HG03196 (cell line): ENCODE results near the gene CRTC3.
"Not testable (repeated sequence)": the region's sequence is repeated elsewhere in the genome, so short reads cannot be mapped to it uniquely, and the experiment has no call there.

Experiments used
- ATAC-seq: cut with Tn5 transposase; IDR thresholded peaks from one replicate; pipeline ENCODE4 v1.9.1; 2021; ENCODE audit not compliant: unreplicated experiment

CRTC3 gene

DNA sequence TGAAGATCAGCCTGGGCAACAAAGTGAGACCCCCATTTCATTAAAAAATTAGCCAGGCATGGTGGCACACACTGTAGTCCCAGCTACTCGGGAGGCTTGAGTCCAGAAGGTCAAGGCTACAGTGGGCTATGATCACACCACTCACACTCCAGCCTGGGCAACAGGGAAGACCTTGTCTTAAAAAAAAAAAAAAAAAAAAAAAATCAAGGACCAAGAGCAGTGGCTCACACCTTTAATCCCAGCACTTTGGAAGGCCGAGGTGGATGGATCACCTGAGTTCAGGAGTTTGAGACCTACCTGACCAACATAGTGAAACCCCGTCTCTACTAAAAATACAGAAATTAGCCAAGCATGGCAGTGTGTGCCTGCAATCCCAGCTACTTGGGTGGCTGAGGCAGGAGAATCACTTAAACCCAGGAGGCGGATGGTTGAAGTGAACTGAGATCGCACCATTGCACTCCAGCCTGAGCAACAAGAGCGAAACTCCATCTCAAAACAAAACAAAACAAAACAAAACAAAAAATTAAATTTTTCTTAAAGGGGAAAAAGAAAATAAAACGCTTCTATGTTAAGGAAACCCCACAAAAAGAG, 138.1 kb downstream of the CRTC3 start:
- not testable (repeated sequence) for ATAC-seq

DNA sequence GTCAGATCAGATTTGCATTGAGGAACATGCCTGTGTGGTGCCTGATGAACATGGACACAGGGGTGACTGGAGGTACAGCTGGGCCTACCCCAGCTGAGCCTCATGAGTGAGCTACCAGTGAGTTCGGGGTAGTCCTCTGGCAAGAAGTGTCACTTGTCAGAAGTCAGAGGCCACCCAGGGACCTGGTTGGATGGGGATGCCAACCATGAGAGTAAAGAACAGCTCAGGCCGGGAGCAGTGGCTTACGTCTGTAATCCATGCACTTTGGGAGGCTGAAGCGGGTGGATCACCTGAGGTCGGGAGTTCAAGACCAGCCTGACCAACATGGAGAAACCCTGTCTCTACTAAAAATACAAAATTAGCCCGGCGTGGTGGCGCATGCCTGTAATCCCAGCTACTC, 140.9 kb downstream of the CRTC3 start:
- not testable (repeated sequence) for ATAC-seq

DNA sequence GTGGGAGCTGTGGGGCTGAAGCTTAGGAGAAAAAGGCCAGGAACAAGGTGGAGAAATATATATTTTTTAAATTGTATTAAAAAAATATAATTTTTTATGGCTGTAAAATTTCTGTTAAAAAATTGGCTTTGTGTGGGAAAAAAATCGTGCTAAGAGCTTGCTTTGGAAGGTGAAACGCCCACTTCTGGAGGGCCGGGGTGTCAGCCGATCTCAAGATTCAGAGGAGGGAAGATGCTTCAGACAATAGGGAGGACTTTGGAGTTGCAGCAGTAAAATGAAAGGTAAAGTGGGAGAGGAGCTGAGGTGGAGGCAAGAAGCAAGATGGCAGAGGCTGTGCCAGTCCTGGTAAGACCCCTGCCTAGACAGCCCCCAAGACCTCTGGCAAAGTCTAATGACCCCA, 141.5 kb downstream of the CRTC3 start:
- no peak for ATAC-seq

DNA sequence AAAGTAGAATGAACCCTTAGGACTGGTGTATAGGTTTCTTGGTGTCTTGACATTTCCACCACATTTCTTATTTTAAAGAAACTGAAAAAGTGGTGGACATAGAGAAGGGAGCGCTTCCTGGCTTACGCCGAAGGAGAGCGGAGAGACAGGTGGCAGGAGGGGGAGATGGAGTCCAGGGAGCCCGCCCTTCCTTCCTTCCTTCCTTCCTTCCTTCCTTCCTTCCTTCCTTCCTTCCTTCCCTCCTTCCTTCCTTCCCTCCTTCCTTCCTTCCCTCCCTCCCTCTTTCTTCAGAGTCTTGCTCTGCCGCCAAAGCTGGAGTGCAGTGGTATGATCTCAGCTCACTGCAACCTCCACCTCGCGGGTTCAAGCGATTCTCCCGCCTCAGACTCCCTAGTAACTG, 143.6 kb downstream of the CRTC3 start:
- ATAC-seq: not testable (repeated sequence)

DNA sequence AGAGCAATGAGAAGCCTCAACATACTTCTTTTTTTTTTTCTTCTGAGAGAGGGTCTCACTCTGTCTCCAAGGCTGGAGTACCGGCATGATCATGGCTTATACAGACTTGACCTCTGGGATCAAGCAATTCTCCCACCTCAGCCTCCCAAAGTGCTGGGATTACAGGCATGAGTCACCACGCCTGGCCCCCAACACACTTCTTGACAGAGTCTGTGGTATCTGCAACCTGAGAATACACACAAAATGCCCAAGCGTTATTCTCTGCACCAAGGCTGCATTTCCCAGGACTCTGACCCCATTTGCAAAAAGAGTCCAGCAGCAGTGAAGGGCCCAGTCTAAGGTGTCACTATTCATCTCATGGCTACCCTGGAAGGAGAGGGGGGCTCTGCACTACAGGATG, 144.8 kb downstream of the CRTC3 start:
- no peak for ATAC-seq

DNA sequence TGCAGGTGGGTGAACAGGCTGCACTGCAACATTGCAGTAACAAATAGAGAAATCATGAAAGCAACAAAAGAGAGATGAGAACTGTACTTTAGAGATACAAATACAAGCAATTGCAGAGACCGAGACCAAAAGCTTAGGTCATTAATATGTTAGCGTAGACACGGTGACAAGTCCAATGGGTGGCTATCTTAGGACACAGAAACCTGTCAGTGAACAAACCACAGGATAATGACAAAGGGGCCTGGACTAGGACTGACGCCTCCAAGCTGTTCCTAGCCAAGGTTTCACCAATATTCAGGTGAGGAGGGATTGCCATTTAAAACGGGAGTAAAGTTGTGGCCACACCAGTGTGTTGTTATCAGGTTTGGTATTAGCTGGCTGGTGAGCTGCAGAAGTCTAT, 145.7 kb downstream of the CRTC3 start:
- ATAC-seq: no peak

DNA sequence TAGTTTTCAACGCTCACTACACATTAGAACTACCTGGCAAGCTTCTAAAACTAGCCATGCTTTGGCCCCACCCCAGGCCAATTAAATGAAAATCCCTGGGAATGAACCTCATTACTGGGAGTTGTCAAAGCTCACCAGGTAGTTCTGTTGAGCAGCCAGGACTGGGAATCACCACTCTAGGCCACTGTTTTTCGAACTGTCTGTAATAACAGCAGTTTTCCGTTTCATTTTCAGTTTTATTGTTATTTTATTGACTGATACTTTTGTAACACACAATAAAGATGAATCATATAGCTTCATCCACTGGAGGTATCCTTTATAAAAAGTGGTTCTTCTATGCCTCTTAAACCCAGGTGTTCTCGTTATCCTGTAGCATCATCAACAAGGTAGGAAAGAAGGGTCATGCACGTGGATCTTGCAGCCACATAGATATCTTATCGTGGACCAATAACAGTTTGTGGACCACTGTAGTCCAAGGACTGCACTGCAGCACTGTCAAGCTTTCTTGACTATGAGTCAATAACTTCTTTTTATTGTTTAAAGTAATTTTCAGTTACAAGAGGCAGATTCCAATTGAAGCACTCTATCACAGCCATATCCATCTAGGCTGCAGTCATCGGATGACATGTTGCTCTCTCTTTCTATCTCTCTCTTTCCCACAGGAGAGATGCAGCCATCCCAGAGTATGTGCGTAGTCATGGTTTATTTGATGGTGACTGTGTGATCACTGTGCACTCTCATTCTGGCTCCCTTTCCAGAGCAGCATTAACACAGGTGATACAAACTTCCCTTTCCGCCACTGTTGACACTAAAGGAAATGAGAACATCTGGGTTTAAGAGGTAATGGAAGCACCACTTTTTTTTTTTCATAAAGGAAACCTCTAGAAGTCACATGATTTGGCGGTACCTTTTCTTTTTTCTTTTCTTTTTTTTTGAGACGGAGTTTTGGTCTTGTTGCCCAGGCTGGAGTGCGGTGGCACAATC, 148.4 kb downstream of the CRTC3 start:
- ATAC-seq: no peak

DNA sequence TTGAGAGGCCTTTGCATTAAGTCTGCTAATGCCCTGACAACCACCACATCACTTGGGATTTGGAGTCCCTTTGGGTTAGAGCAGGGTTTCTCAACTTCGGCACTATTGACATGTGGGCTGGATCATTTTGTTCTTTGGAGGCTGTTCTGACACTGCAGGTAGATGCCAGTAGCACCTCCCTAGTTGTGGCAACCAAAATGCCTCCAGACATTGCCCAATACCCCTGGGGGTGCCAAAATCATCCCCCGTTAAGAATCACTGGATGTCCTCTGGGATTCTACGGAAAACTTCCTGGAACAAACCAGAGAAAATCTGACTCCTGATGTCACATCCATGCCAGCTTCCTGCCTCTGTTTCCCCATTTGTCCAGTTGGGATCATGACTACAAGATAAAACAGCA, 150.2 kb downstream of the CRTC3 start:
- ATAC-seq: no peak

DNA sequence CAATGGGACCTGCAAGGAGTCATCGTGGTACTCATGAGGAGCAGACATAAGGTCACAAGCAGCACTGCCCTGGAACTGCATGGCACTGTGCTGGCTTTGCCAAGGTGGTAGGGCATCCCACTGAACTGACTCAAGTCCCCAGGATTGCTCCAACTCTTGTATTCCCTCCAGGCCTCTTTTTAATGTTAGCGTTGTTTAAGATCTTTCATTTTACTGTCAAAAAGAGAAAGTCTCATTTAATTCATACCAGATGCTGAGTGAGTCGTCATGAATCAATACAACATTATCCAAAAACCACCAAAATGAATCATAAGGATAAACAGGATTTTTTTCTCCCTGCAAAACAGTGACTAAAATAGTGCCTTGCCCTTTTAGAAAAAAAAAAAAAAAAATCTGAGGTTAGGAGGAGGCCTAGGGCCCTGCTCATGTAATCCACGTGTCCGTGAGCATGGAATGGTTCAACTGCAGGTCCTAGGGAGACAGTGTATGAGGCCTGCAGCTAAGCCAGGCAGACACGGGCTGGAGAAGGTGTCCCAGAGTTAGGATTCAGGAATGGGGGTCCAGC, 150.7 kb downstream of the CRTC3 start:
- no peak for ATAC-seq

DNA sequence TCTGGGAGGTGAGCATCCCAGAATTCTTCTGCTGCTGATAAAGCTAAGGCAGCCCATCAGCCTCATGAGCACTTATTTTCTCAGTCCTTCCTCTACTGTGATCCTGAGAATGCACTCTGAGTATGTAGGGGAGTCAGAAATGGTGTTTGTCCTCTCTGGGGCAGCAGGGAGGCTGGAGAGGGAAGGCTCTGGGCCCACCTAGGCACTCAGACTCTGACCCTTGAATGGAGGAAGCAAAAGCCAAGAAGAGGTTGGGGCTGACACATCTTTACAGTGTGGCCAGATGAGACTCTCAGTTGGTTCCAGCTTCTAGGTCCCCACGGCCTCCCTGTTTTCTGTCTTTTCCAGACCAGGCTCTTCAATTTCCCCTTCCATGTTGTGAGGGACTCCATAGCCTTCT, 151.3 kb downstream of the CRTC3 start:
- no peak for ATAC-seq

DNA sequence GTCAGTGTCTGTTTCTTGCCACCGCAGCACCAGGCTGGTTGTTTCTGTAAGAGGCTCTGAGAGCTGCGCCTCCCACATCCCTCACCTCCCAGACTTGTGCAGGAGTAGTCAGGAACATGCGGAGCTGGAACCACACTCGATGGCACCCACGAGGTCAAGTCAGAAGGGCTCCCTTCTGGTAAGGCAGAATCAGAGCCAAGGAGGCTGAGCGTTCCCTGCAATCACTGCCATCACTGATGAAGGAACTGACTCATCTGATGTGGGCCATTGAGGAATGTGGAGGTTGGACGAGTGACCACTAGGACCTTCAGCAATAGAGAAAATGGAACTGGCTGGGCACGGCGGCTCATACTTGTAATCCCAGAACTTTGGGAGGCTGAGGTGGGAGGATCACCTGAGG, 151.8 kb downstream of the CRTC3 start:
- ATAC-seq: no peak

DNA sequence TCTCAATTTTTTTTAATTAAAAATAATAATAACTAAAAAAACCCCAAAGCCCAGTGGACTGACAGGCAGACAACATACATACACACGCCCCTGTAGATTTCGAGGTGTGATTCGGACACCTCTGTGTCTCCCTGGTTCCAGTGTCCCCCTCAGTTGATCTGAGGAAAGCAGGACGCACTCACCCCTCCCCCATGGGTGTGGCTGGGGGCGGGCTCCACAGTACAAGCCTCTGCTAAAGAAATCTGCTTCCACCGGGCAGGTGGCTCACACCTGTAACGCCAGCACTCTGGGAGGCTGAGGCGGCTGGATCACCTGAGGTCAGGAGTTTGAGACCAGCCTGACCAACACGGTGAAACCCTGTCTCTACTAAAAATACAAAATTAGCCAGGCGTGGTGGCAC, 153.6 kb downstream of the CRTC3 start:
- ATAC-seq: no peak

DNA sequence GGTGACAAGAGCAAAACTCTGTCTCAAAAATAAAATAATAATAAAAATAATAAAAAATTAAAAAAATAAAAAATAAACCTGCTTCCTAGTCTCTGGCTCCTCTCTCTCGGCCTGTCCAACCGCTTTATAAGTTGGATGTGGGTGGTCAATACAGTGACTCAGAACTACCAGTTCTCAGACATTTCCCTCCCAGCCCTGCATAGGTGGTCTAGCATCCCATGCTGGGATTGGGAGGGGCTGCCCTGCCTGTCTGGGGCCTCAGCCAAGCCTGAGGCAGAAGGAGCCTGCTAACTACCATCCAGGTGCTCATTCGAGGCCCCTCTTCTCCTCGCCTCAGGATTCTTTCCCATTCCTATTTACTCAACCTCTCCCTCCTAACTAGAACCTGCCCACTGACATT, 154.2 kb downstream of the CRTC3 start:
- no peak for ATAC-seq

DNA sequence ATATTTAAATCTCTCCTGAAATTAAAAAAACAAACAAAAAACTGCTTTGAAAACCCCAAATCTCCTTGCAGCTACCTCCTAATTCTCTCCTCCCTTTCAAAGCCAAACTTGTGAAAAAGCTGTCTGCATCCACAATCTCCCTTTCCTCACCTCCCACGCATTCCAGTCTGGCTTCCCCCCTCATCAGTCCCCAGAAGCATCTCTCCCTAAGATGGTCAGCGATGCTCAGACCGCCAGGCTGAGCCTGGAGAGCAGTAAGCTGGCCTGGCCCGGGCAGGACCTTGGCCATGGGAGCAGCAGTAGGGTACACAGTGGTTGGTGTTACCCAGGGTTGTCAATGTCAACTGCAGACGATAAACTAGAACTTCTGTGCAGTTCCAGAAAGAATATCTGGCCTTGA, 154.6 kb downstream of the CRTC3 start:
- no peak for ATAC-seq

DNA sequence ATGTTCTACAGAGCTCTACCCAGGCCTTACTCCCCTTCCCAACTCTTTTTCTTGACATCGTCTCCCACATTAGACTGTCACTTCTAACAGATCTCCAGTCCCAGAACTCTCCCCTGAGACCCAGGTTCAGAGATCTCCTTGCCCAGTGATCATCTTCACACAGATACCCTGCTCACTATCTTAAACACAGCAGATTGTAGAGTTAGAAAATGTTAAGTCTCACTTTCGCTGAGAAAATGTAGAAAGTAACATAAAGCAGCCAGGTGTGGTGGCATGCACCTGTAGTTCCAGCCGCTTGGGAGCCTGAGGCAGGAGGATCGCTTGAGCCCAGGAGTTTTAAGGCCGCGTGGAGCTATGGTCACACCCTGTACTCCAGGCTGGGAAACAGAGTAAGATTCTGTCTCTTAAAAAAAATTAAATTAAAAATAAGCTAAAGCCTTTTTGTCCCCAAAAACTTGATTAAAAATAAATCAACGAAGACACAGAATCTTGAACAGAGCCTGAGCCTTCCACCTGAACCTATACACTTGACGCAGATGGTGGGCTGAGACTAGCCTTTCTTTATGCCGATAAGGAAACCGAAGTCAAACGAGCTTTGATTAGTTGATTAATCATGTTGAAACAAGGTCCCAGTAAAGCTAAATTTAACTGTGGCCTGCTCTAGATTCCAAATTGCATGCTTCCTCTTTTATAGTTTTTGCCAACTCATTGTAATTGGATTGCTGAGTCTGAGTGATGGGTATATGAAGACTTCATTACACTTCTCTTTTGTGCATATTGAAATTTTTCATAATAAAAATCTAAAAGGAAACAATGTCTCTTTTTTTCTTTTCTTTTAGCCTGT, 156.1 kb downstream of the CRTC3 start:
- peak; percentile 27 for ATAC-seq

DNA sequence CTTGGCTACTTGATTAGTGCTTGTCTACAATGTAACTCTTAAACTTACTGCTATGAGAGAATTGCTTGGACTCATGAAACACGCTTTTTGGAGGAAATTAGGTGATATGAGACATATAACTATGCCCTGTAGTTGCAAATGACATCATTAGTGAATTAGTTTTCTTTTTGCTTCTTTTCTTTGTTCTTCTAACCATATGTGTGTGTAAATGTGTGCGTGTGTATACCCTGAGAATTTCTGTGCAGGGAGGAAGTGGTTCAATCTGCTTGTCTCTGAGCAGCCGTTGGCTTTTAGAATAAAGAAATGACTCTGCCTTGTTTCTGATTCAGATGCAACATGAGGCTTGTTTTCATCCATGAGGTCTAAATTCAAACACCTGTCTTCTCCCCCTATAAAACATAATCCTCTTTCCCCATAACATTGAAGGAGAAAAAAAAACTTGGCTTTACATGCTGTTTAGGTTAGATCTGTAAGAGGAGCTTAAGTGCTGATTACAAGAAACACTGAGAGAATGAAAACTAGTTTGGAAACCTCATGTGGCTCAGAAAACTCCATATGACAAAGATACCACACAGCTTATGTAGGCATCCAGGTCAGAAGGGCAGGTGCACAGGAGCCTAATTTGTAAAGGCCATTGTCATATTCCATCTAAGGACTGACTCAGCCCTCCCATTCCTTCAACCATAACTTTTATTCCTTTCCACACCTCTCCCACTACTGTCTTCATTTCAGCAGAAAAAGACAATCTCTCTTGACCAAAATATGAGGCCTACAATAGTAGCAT, 156.9 kb downstream of the CRTC3 start:
- peak; percentile 82 for ATAC-seq

DNA sequence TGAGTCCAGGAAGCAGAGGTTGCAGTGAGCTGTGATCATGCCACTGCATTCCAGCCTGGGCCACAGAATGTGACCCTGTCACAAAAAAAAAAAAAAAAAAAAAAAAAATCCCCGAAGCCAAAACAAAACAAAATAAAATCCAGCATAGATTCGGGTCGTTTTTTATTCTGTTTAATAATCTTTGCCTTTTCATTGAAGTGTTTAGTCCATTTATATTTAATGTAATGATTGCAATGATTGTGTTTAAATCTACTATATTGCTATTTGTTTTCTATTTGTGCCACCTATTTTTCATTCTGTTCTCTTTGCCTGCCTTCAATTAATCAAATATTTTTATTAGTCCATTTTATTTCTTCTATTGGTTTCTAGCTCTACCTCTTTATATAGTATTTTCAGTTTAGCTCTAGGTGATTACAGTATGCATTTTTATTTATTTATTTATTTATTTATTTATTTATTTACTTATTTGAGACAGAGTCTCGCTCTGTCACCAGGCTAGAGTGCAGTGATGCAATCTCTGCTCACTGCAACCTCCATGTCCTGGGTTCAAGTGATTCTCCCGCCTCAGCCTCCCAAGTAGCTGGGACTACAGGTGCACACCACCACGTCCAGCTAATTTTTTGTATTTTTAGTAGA, 159.7 kb downstream of the CRTC3 start:
- ATAC-seq: not testable (repeated sequence)

DNA sequence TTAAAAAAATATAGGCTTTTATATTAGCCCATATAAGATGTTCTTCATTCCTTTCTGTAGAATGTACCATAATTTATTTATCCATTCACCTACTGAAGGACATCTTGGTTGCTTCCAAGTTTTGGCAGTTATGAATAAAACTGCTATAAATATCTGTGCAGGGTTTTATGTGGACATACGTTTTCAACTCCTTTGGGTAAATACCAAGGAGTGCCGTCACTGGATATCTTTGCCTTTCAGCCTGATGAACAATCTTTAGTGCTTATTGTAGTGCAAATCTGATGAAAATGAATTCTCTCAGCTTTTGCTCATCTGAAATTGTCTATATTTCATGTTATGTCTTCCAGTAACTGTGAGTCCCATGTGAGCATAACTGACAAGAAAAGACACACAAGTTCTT, 160.9 kb downstream of the CRTC3 start:
- ATAC-seq: no peak

DNA sequence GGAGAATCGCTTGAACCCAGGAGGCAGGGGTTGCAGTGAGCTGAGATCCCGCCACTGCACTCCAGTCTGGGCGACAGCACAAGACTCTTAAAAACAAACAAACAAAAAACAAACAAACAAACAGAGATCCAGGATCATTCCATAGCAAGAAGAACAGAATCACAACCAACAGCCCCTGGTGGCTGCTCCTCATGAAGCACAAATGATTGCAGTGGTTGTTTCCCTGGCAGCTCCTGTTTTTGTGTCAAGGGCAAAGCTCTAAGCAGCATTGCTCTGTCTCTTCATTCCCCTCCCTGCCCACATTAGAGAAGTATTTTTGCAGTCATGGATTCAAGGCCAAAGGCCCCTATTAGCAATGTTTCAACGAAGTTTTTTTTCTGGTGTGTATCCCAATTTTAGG, 161.6 kb downstream of the CRTC3 start:
- no peak for ATAC-seq
